Measurements from ENCODE around the gene PTGFR. TPM values are rescaled to one million over a fixed set of nuclear protein-coding genes. Genes with fewer than 3 reads are reported as not detected.

The PTGFR gene
- total and polyA plus RNA-seq, 4 donors = 0.05 to 0.67 (median 0.40) TPM

DNA sequence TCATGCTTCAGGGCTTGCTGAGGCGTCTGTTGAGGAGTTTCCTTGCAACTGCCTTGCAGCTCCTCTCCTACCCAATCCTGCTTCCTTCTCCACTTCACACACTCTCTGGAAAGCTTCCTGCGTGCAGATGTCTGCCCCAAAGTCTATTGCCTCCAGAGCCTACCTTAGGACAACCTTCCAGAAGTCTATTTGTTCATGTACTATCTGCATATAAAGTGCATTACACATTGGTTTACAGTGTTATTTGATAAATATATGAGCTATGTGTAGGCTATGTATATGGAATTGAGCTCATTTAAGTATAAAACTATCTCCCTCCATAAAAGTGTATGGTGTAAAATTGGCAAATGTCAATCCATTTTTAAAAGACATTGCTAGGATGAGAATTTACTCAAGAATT, 9.8 kb downstream of the PTGFR start (continued):
- TF ChIP-seq, protein P1, sequence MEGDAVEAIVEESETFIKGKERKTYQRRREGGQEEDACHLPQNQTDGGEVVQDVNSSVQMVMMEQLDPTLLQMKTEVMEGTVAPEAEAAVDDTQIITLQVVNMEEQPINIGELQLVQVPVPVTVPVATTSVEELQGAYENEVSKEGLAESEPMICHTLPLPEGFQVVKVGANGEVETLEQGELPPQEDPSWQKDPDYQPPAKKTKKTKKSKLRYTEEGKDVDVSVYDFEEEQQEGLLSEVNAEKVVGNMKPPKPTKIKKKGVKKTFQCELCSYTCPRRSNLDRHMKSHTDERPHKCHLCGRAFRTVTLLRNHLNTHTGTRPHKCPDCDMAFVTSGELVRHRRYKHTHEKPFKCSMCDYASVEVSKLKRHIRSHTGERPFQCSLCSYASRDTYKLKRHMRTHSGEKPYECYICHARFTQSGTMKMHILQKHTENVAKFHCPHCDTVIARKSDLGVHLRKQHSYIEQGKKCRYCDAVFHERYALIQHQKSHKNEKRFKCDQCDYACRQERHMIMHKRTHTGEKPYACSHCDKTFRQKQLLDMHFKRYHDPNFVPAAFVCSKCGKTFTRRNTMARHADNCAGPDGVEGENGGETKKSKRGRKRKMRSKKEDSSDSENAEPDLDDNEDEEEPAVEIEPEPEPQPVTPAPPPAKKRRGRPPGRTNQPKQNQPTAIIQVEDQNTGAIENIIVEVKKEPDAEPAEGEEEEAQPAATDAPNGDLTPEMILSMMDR (IDR thresholded peaks at IDR 0.05; ENCODE audit: low read depth, low read length, missing input control) = no peak
- TF ChIP-seq TAF1 (conservative IDR thresholded peaks at IDR 0.05) = no peak
- no peak for TF ChIP-seq NR2F2 (IDR thresholded peaks at IDR 0.05)

DNA sequence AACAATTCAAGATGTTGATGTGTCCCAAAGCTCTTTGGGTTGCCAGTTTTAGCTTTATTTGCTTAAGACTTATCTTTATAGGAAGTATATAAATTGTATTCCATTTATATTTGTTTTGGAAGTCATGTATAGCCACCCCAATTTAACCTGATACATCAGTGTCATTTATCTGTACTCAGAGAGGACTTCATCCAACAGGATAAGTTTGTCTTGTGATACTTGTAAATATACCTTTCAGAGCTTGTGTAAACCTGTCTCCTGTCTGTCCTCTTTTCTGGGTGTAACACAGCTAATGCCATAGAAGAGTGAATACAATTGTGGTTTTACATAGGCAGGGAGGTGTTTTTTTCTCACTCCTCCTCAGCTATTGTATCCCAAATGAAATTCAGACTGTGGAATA, 10.4 kb downstream of the PTGFR start:
- no peaks in the 10 kb centered on the region for H3K27me3 ChIP-seq (ENCODE audit: control insufficient read depth in 4 of 4, insufficient read depth in 4 of 4, low read length in 3 of 4)
- H3K4me1 ChIP-seq (ENCODE audit: control insufficient read depth in 4 of 4, insufficient read depth in 4 of 4, low read length in 3 of 4) = no peaks in the 10 kb centered on the region
- TF ChIP-seq, protein P2, sequence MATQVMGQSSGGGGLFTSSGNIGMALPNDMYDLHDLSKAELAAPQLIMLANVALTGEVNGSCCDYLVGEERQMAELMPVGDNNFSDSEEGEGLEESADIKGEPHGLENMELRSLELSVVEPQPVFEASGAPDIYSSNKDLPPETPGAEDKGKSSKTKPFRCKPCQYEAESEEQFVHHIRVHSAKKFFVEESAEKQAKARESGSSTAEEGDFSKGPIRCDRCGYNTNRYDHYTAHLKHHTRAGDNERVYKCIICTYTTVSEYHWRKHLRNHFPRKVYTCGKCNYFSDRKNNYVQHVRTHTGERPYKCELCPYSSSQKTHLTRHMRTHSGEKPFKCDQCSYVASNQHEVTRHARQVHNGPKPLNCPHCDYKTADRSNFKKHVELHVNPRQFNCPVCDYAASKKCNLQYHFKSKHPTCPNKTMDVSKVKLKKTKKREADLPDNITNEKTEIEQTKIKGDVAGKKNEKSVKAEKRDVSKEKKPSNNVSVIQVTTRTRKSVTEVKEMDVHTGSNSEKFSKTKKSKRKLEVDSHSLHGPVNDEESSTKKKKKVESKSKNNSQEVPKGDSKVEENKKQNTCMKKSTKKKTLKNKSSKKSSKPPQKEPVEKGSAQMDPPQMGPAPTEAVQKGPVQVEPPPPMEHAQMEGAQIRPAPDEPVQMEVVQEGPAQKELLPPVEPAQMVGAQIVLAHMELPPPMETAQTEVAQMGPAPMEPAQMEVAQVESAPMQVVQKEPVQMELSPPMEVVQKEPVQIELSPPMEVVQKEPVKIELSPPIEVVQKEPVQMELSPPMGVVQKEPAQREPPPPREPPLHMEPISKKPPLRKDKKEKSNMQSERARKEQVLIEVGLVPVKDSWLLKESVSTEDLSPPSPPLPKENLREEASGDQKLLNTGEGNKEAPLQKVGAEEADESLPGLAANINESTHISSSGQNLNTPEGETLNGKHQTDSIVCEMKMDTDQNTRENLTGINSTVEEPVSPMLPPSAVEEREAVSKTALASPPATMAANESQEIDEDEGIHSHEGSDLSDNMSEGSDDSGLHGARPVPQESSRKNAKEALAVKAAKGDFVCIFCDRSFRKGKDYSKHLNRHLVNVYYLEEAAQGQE (IDR thresholded peaks at IDR 0.05) = no peak
- TF ChIP-seq, protein P3, sequence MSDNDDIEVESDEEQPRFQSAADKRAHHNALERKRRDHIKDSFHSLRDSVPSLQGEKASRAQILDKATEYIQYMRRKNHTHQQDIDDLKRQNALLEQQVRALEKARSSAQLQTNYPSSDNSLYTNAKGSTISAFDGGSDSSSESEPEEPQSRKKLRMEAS (IDR thresholded peaks at IDR 0.05) = no peak
- no peak for TF ChIP-seq TAF1 (conservative IDR thresholded peaks at IDR 0.05)
- TF ChIP-seq GABPA (IDR thresholded peaks at IDR 0.05 in 1 of 2, conservative IDR thresholded peaks at IDR 0.05 in 1 of 2) = no peak
- TF ChIP-seq FOXA2 (IDR thresholded peaks at IDR 0.05) = no peak
- TF ChIP-seq FOXA1 (IDR thresholded peaks at IDR 0.05) = no peak
- no peak for TF ChIP-seq RXRA (IDR thresholded peaks at IDR 0.05)
- TF ChIP-seq EGR1 (IDR thresholded peaks at IDR 0.05; ENCODE audit: low read depth in 2 of 2) = no peak
- TF ChIP-seq SP1 (IDR thresholded peaks at IDR 0.05) = no peak
- TF ChIP-seq, protein P4, sequence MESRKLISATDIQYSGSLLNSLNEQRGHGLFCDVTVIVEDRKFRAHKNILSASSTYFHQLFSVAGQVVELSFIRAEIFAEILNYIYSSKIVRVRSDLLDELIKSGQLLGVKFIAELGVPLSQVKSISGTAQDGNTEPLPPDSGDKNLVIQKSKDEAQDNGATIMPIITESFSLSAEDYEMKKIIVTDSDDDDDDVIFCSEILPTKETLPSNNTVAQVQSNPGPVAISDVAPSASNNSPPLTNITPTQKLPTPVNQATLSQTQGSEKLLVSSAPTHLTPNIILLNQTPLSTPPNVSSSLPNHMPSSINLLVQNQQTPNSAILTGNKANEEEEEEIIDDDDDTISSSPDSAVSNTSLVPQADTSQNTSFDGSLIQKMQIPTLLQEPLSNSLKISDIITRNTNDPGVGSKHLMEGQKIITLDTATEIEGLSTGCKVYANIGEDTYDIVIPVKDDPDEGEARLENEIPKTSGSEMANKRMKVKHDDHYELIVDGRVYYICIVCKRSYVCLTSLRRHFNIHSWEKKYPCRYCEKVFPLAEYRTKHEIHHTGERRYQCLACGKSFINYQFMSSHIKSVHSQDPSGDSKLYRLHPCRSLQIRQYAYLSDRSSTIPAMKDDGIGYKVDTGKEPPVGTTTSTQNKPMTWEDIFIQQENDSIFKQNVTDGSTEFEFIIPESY (IDR thresholded peaks at IDR 0.05) = no peak
- TF ChIP-seq YY1 (IDR thresholded peaks at IDR 0.05) = no peak
- TF ChIP-seq, protein P1 (IDR thresholded peaks at IDR 0.05; ENCODE audit: low read depth, low read length, missing input control) = no peak
- TF ChIP-seq RAD21 (IDR thresholded peaks at IDR 0.05) = no peak
- no peak for TF ChIP-seq JUND (IDR thresholded peaks at IDR 0.05)
- TF ChIP-seq NR2F2 (IDR thresholded peaks at IDR 0.05) = no peak
- TF ChIP-seq HNF4G (IDR thresholded peaks at IDR 0.05) = no peak
- TF ChIP-seq, protein P5, sequence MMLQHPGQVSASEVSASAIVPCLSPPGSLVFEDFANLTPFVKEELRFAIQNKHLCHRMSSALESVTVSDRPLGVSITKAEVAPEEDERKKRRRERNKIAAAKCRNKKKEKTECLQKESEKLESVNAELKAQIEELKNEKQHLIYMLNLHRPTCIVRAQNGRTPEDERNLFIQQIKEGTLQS (IDR thresholded peaks at IDR 0.05) = no peak
- no peak for TF ChIP-seq HNF4A (conservative IDR thresholded peaks at IDR 0.05)
- H3K4me3 ChIP-seq (ENCODE audit: low read depth in 1 of 3, low read length in 3 of 3) = no peak overlapping the region
- H3K9me3 ChIP-seq (ENCODE audit: control insufficient read depth in 4 of 4, low read length in 3 of 4) = no peaks in the 10 kb centered on the region
- DNase-seq (ENCODE audit: low spot score) = no peak
- no peaks in the 10 kb centered on the region for H3K36me3 ChIP-seq (ENCODE audit: control insufficient read depth in 4 of 4, insufficient read depth in 3 of 4, low read depth in 1 of 4, low read length in 3 of 4)
- no peak overlapping the region for H3K9ac ChIP-seq (ENCODE audit: low read depth in 1 of 2, low read length in 2 of 2)
- H3K27ac ChIP-seq (ENCODE audit: low read depth in 1 of 2, low read length in 2 of 2) = no peak overlapping the region
